HG03175 (cell line): ENCODE measurements around the gene KLK3.
"Not testable (repeated sequence)": the region's sequence is repeated elsewhere in the genome, so short reads cannot be mapped to it uniquely, and the experiment has no call there.

Source experiments
- ATAC-seq: cut with Tn5 transposase; IDR thresholded peaks from one replicate; pipeline ENCODE4 v1.9.1; 2021; ENCODE audit warnings: mild to moderate bottlenecking, moderate library complexity; ENCODE audit not compliant: unreplicated experiment

KLK3 gene

GRCh38 chr19:50859849-50860248 is 5.1 kb downstream of the KLK3 start:
- no peak for ATAC-seq

GRCh38 chr19:50861010-50861409 is 6.3 kb downstream of the KLK3 start:
- ATAC-seq, result no peak

GRCh38 chr19:50861496-50862286 is 7.0 kb downstream of the KLK3 start:
- ATAC-seq, result no peak

DNA sequence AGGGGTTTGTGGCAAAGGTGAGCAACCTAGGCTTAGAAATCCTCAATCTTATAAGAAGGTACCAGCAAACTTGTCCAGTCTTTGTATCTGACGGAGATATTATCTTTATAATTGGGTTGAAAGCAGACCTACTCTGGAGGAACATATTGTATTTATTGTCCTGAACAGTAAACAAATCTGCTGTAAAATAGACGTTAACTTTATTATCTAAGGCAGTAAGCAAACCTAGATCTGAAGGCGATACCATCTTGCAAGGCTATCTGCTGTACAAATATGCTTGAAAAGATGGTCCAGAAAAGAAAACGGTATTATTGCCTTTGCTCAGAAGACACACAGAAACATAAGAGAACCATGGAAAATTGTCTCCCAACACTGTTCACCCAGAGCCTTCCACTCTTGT is 14.8 kb downstream of the KLK3 start:
- no peak for ATAC-seq

DNA sequence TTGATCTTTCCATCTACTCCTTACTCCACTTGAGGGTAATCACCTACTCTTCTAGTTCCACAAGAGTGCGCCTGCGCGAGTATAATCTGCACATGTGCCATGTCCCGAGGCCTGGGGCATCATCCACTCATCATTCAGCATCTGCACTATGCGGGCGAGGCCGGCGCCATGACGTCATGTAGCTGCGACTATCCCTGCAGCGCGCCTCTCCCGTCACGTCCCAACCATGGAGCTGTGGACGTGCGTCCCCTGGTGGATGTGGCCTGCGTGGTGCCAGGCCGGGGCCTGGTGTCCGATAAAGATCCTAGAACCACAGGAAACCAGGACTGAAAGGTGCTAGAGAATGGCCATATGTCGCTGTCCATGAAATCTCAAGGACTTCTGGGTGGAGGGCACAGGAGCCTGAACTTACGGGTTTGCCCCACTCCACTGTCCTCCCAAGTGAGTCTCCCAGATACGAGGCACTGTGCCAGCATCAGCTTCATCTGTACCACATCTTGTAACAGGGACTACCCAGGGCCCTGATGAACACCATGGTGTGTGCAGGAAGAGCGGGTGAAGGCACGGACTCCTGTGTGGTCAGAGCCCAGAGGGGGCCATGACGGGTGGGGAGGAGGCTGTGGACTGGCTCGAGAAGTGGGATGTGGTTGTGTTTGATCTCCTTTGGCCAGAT is 15.8 kb downstream of the KLK3 start:
- no peak for ATAC-seq

DNA sequence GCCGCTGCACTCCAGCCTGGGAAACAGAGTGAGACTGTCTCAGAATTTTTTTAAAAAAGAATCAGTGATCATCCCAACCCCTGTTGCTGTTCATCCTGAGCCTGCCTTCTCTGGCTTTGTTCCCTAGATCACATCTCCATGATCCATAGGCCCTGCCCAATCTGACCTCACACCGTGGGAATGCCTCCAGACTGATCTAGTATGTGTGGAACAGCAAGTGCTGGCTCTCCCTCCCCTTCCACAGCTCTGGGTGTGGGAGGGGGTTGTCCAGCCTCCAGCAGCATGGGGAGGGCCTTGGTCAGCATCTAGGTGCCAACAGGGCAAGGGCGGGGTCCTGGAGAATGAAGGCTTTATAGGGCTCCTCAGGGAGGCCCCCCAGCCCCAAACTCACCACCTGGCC is 18.3 kb downstream of the KLK3 start, which contains the start of gene KLK2:
Gene KLK2 (plus strand): TSS at position 384 of the 400 bp plus-strand sequence. CDS start 35 bp downstream, outside the sequence.
- no peak for ATAC-seq

DNA sequence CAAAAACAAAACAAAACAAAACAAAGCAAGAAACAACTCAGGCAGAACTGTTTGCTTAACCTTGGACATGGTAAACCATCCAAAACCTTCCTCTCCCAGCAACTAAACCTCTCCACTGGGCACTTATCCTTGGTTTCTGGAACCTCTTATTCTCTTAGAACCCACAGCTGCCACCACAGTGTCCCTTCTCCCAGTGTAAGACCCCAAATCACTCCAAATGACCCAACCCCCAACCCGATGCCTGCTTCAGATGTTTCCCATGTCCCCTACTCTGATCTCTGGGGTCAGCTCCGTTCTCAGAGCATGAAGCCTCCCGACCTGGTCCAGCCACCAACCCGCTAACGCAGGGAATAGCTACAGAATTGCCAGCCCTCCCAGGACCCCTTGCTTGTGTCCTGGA is 19.5 kb downstream of the KLK3 start:
- ATAC-seq, result no peak

DNA sequence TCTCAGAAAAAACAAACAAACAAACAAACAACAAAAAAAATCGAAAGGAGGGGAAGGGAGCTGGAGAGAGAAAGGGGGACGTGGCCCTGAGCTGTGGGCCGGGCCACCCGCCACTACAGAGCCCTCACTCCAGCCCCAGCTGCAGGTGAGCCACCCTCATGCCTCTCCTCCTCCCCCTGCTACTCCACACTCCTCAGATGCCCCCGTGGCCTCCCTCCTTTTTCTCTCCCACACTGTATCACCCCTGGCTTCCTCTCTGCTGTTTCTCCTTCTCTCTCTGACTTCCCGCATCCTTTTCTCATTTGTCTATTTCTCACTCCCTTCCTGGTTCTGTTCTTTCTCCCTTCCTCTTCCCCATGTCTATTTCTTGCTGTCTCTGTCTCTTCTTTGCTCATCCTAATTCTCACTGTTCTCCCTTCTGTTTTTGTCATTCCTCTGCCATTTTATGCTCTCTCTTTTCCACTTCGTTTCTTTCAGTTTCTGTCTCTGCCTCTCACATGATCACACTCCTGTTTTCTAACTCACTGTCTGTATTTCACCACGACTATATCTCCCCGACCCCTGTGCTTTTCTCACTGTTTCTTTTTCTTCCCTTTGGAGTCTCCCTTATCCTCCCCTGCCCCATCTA is 21.2 kb downstream of the KLK3 start:
- ATAC-seq, result no peak

DNA sequence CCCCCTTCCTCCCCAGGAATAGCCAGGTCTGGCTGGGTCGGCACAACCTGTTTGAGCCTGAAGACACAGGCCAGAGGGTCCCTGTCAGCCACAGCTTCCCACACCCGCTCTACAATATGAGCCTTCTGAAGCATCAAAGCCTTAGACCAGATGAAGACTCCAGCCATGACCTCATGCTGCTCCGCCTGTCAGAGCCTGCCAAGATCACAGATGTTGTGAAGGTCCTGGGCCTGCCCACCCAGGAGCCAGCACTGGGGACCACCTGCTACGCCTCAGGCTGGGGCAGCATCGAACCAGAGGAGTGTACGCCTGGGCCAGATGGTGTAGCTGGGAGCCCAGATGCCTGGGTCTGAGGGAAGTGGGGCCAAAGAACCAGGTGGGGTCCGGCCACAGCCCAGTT is 21.7 kb downstream of the KLK3 start:
- ATAC-seq, result no peak

GRCh38 chr19:50877338-50877737 is 22.6 kb downstream of the KLK3 start:
- ATAC-seq, result no peak

GRCh38 chr19:50878851-50879250 is 24.1 kb downstream of the KLK3 start:
- no peak for ATAC-seq

DNA sequence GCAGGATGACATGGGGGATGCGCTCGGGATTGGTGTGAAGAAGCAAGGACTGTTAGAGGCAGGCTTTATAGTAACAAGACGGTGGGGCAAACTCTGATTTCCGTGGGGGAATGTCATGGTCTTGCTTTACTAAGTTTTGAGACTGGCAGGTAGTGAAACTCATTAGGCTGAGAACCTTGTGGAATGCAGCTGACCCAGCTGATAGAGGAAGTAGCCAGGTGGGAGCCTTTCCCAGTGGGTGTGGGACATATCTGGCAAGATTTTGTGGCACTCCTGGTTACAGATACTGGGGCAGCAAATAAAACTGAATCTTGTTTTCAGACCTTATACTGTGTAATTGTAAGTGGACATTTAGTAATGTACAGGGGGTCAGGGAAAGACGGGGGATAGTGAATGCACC is 25.5 kb downstream of the KLK3 start:
- ATAC-seq, result no peak

- ATAC-seq, result no peak
These were observed 27.5 kb downstream of the KLK3 start for GRCh38 chr19:50882188-50882587.

GRCh38 chr19:50889638-50890037 is 34.9 kb downstream of the KLK3 start:
- ATAC-seq, result no peak

GRCh38 chr19:50890422-50891252 is 35.9 kb downstream of the KLK3 start:
- no peak for ATAC-seq

DNA sequence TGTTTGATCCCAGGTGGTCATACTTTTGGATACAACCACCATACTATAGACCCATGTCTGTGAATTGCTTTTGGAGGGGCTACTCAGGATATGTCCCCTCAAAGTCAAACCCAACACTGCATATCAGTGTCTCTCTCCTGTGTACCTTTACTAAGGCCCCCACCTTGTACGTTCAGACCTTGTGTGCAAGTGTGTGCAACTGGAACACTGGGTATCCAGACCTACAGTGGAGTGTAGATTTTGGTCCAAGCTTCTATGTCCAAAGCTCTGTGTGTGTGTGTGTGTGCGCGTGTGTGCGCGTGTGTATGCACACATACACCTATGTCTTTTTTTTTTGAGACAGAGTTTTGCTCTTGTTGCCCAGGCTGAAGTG is 36.5 kb downstream of the KLK3 start:
- no peak for ATAC-seq

DNA sequence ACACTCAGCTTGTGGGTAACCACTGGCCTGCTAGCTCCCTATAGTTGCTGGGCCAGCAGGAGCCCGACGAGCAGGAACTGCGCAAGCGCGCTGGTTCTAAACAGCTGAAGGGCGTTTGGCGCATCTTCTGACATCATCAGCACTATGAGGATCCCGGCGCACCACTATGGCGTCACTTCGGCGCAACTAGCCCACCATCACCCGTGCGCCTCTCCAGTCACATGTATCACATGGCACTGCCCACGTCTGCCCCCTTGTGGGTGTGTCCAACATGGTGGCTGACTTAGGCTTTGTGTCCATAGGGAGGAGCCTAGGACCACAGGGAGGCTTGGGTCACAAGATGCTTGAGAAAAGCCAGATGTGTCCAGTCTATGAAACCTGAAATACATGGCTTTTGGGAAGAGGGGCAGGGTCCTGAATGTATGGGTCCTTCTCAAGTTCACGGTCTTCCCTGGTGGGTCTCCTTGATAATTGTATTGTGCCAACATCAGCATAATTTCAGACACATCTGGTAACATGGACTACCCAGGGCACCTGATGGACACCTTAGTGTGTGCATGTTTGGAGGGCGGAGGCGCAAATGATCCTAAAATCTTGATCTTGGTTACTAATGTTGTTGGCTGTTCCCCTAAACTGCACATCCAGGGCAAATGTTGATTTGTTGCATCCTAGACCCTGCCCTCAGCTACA is 38.5 kb downstream of the KLK3 start:
- no peak for ATAC-seq

DNA sequence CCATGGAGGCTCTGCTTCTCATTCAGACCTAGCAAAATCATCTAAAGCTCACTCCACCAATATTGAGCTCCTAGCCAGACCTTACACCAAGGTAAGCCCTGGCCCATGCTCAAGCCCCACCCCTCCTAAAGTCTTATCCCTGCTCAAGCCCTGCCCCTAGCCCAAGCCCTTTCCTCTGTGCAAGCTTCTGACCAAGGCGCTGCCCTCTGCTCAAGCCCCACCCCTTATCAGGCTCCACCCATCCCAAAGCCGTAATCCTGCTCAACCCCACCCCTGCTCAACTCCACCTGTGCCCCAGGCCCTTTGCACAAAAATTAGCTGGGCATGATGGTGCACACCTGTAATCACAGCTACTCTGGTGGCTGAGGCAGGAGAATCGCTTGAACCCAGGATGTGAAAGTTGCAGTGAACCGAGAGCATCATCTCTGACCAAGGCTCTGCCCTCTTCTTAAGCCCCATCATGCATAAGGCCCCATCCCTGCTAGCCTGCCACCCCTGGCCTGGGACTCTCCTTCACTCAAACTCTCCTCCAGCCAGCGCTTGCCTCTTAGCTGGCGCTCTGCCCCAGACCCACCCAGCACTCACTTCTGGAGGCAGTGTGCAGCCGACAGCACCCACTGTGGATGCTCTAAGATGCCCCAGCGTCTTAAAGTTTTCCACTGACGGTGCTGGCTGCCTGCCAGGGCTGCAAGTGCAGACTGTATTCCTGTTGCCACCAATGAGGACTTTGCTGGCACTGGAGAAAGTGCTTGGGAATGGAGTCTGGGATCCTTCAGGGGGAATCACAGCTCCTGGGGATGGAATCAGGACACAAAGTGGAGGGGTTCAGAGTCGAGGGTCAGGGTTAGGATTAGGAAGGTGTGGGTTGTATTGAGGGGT is 40.0 kb downstream of the KLK3 start:
- no peak for ATAC-seq

DNA sequence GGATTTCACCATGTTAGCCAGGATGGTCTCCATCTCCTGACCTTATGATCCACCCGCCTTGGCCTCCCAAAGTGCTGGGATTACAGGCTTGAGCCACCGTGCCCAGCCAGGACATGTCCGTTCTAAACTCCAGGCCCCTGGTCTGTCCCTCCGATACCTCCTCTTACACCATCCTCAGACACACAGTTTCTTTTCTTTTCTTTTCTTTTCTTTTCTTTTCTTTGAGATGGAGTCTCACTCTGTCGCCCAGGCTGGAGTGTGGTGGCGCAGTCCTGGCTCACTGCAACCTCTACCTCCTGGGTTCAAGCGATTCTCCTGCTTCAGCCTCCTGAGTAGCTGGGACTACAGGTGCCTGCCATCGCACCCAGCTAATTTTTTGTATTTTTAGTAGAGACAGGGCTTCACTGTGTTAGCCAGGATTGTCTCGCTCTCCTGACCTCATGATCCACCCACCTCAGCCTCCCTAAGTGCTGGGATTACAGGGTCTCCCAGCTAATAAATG is 41.4 kb downstream of the KLK3 start:
- not testable (repeated sequence) for ATAC-seq
